OCI-LY1 (cell line): ENCODE data around the gene RASAL2.

Source experiments
- H2AFZ ChIP-seq: fragments of 200-600 bp; sonication (generic), shearing (Covaris generic); 2 replicates; pipeline ENCODE4 v1.6.0; 2014; ENCODE audit warnings: antibody characterized with exemption, mild to moderate bottlenecking, low read length
- H3F3A ChIP-seq: fragments of 200-600 bp; sonication (generic), shearing (Covaris generic); 2 replicates; pipeline ENCODE4 v1.6.0; 2014; ENCODE audit warnings: mild to moderate bottlenecking, antibody characterized with exemption, low read length, moderate library complexity; ENCODE audit not compliant: insufficient read depth
- H3K27ac ChIP-seq: fragments of 200-600 bp; sonication (generic); 2 replicates; pipeline ENCODE4 v1.5.1; 2014; ENCODE audit warnings: low read length, mixed run types, mild to moderate bottlenecking, low read depth; ENCODE audit not compliant: poor library complexity, severe bottlenecking
- H3K27me3 ChIP-seq: fragments of 200-600 bp; sonication (generic); 2 replicates; pipeline ENCODE4 v1.6.0; 2014; ENCODE audit warnings: antibody characterized with exemption, mild to moderate bottlenecking, low read length, moderate library complexity; ENCODE audit not compliant: insufficient read depth
- H3K36me3 ChIP-seq: fragments of 200-600 bp; sonication (generic); 2 replicates; pipeline ENCODE4 v1.6.1; 2014; ENCODE audit warnings: mild to moderate bottlenecking, antibody characterized with exemption, low read length, moderate library complexity, mixed read lengths; ENCODE audit not compliant: insufficient read depth
- H3K4me1 ChIP-seq: fragments of 200-600 bp; sonication (generic); 2 replicates; pipeline ENCODE4 v1.5.1; 2014; ENCODE audit warnings: mild to moderate bottlenecking, low read length, moderate library complexity; ENCODE audit not compliant: insufficient read depth, severe bottlenecking
- H3K4me2 ChIP-seq: fragments of 200-600 bp; sonication (generic), shearing (Covaris generic); 2 replicates; pipeline ENCODE4 v1.6.1; 2014; ENCODE audit warnings: low read length
- H3K4me3 ChIP-seq: fragments of 200-600 bp; sonication (generic); 2 replicates; pipeline ENCODE4 v1.5.1; 2014; ENCODE audit warnings: low read length, low read depth, mild to moderate bottlenecking, mixed read lengths; ENCODE audit not compliant: poor library complexity, severe bottlenecking
- H3K79me2 ChIP-seq: fragments of 200-600 bp; shearing (Covaris generic); 2 replicates; pipeline ENCODE4 v1.6.1; 2016; ENCODE audit warnings: mixed run types, low read length, mixed read lengths; ENCODE audit not compliant: insufficient read depth
- H3K9ac ChIP-seq: fragments of 200-600 bp; sonication (generic), shearing (Covaris generic); 2 replicates; pipeline ENCODE4 v1.6.1; 2014; ENCODE audit warnings: mild to moderate bottlenecking, low read length, mixed read lengths
- H3K9me2 ChIP-seq: fragments of 200-600 bp; sonication (generic), shearing (Covaris generic); 2 replicates; pipeline ENCODE4 v1.6.1; 2014; ENCODE audit warnings: low read depth, mild to moderate bottlenecking, low read length, mixed read lengths
- H3K9me3 ChIP-seq: fragments of 200-600 bp; shearing (Covaris generic); 2 replicates; pipeline ENCODE4 v1.6.1; 2014; ENCODE audit warnings: low read length, mixed read lengths
- H4K20me1 ChIP-seq: fragments of 200-600 bp; sonication (generic), shearing (Covaris generic); 2 replicates; pipeline ENCODE4 v1.6.0; 2016; ENCODE audit warnings: mild to moderate bottlenecking, low read length; ENCODE audit not compliant: insufficient read depth
- CTCF ChIP-seq: fragments of 200-600 bp; sonication (generic), shearing (Covaris generic); IDR thresholded peaks from 2 replicates; pipeline ENCODE4 v1.5.1; 2017; ENCODE audit warnings: mild to moderate bottlenecking, antibody characterized with exemption, low read length, moderate library complexity, mixed read lengths
- EZH2 ChIP-seq: fragments of 200-600 bp; sonication (generic), shearing (Covaris generic); IDR thresholded peaks from 2 replicates; pipeline ENCODE4 v1.8.0; 2017; ENCODE audit warnings: borderline replicate concordance, mixed run types, mild to moderate bottlenecking, antibody characterized with exemption, low read length, moderate library complexity, mixed read lengths

RASAL2 gene

GRCh38 chr1:178275049-178275448 is 181.1 kb downstream of the RASAL2 start:
- Histone ChIP-seq H3F3A (no peaks in the 10 kb centered on the region), H3K27ac (no peak overlapping the region), H2AFZ (no peak overlapping the region), H3K27me3 (no peaks in the 10 kb centered on the region), H3K4me1 (no peaks in the 10 kb centered on the region), H3K4me2 (no peak overlapping the region), H3K4me3 (no peak overlapping the region), H3K36me3 (no peaks in the 10 kb centered on the region), H3K9me3 (no peaks in the 10 kb centered on the region), H3K79me2 (no peaks in the 10 kb centered on the region), H3K9me2 (no peaks in the 10 kb centered on the region), H3K9ac (no peak overlapping the region), H4K20me1 (no peaks in the 10 kb centered on the region)
- TF ChIP-seq EZH2 (no peak), CTCF (no peak)

- Histone ChIP-seq H3K27me3 (no peaks in the 10 kb centered on the region), H3K79me2 (no peaks in the 10 kb centered on the region), H2AFZ (no peak overlapping the region), H3K4me2 (no peak overlapping the region), H3K4me3 (no peak overlapping the region), H3K4me1 (no peaks in the 10 kb centered on the region), H4K20me1 (no peaks in the 10 kb centered on the region), H3K9ac (no peak overlapping the region), H3K9me2 (no peaks in the 10 kb centered on the region), H3K27ac (no peak overlapping the region), H3F3A (no peaks in the 10 kb centered on the region), H3K36me3 (no peaks in the 10 kb centered on the region), H3K9me3 (no peaks in the 10 kb centered on the region)
- no peak for TF ChIP-seq CTCF
- no peak for TF ChIP-seq EZH2
Observed at GRCh38 chr1:178275553-178275952, 181.6 kb downstream of the RASAL2 start.

DNA sequence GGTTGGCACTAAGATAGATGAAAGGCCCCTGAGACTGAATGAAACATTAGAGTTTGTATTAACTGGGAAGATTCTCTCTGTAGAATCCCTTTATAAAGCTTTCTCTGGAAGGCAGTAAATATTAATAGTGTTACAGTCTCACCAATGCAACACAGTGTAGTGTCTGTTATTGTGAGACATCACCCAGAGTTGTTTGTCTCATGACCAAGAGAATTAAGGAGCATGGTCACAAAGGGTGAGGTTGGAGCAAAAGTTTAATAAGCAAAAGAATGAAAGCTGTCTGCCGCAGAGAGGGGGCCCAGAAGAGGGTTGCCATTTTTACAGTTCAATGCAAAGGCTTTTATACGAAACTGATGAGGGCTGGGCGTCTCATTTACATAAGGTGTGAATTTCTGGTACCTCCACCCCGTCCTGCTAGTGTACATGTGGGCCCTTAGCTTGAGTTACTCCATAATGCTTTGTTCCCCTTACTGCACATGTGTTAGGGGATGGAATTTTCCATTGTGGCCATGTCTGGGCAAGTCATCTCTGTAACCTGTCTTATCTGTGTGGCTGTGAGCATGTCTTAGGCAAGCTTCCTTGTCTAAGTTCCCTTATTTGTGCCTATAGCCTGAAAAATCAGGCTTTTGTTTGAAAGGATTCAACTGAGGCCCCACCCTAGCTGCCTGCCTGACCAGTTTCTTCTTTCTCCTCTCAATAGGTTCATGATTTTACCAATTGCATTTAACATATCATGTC is 184.1 kb downstream of the RASAL2 start:
- Histone ChIP-seq H3K4me2 (no peak overlapping the region), H3K9me2 (no peaks in the 10 kb centered on the region), H3K4me3 (no peak overlapping the region), H3F3A (no peaks in the 10 kb centered on the region), H3K9ac (no peak overlapping the region), H3K27me3 (no peaks in the 10 kb centered on the region), H3K79me2 (no peaks in the 10 kb centered on the region), H3K27ac (no peak overlapping the region), H4K20me1 (no peaks in the 10 kb centered on the region), H3K36me3 (no peaks in the 10 kb centered on the region), H3K4me1 (no peaks in the 10 kb centered on the region), H3K9me3 (no peaks in the 10 kb centered on the region), H2AFZ (no peak overlapping the region)
- no peak for TF ChIP-seq CTCF
- no peak for TF ChIP-seq EZH2
